WTC11 (cell line): Measurements from ENCODE around the gene LFNG. TPM values are rescaled to one million over a fixed set of nuclear protein-coding genes. Genes with fewer than 3 reads are reported as not detected.

Experiments used
- ATAC-seq: fragments of 200-7000 bp; cut with Tn5 transposase; 2 replicates; pipeline ENCODE4 v1.10.0; 2021; ENCODE audit warnings: mild to moderate bottlenecking, moderate library complexity
- CTCF ChIA-PET: fragments of 300-600 bp; sonication (Branson Sonifier 250); formaldehyde crosslinking; loops from one replicate; lab custom pipeline; 2021; ENCODE audit warnings: antibody characterized with exemption; lab: Charles Lee
- POLR2A ChIA-PET: fragments of 350-600 bp; sonication (Branson Sonifier 250); formaldehyde crosslinking; loops from one replicate; lab custom pipeline; 2021; ENCODE audit warnings: antibody characterized with exemption; lab: Charles Lee
- DNase-seq: peaks from one replicate; pipeline ENCODE4 v3.0.0; 2021; ENCODE audit warnings: low spot score
- H3K27ac Mint-ChIP-seq: 2 replicates; pipeline ENCODE4 v1.8.0; 2021; ENCODE audit warnings: mixed read lengths
- H3K27me3 Mint-ChIP-seq: 2 replicates; pipeline ENCODE4 v1.8.0; 2021; ENCODE audit warnings: low read depth, mild to moderate bottlenecking, moderate library complexity, mixed read lengths
- H3K36me3 Mint-ChIP-seq: 2 replicates; pipeline ENCODE4 v1.8.0; 2021; ENCODE audit warnings: mixed read lengths
- H3K4me1 Mint-ChIP-seq: 2 replicates; pipeline ENCODE4 v1.8.0; 2022; ENCODE audit warnings: mixed read lengths
- H3K4me3 Mint-ChIP-seq: 2 replicates; pipeline ENCODE4 v1.8.0; 2021; ENCODE audit warnings: mild to moderate bottlenecking, moderate library complexity, mixed read lengths
- H3K9me3 Mint-ChIP-seq: 2 replicates; pipeline ENCODE4 v1.8.0; 2021; ENCODE audit warnings: mixed read lengths
- ETV6 ChIP-seq: sonication (generic); formaldehyde crosslinking; IDR thresholded peaks from 2 replicates; pipeline ENCODE4 v1.8.1; 2022; ENCODE audit warnings: mild to moderate bottlenecking, missing genetic modification reagents
- FOXJ3 ChIP-seq: sonication (generic); formaldehyde crosslinking; IDR thresholded peaks from 2 replicates; pipeline ENCODE4 v1.9.0; 2021; ENCODE audit warnings: missing genetic modification reagents, mild to moderate bottlenecking, borderline replicate concordance
- FOXK1 ChIP-seq: sonication (generic); formaldehyde crosslinking; IDR thresholded peaks from 2 replicates; pipeline ENCODE4 v1.8.0; 2022; ENCODE audit warnings: mild to moderate bottlenecking, moderate library complexity, missing genetic modification reagents
- HMGA2 ChIP-seq: fragments of 250-450 bp; sonication (Bioruptor Pico); IDR thresholded peaks from 2 replicates; pipeline ENCODE4 v1.4.0; 2021; ENCODE audit warnings: mild to moderate bottlenecking, moderate library complexity
- JAZF1 ChIP-seq: fragments of 250-450 bp; sonication (Bioruptor Pico); IDR thresholded peaks from 2 replicates; pipeline ENCODE4 v1.9.0; 2021; ENCODE audit warnings: moderate library complexity, mild to moderate bottlenecking, inconsistent platforms
- MXD4 ChIP-seq: fragments of 250-450 bp; sonication (Bioruptor Pico); IDR thresholded peaks from 2 replicates; pipeline ENCODE4 v1.8.0; 2021; ENCODE audit warnings: mild to moderate bottlenecking, moderate library complexity, borderline replicate concordance
- RELA ChIP-seq: sonication (generic); formaldehyde crosslinking; IDR thresholded peaks from 2 replicates; pipeline ENCODE4 v1.8.1; 2022; ENCODE audit warnings: missing genetic modification reagents, mild to moderate bottlenecking, borderline replicate concordance
- SOX15 ChIP-seq: fragments of 250-450 bp; sonication (Bioruptor Pico); IDR thresholded peaks from 2 replicates; pipeline ENCODE4 v1.9.0; 2021; ENCODE audit warnings: mild to moderate bottlenecking
- TCF7 ChIP-seq: sonication (generic); formaldehyde crosslinking; IDR thresholded peaks from 2 replicates; pipeline ENCODE4 v1.8.0; 2022; ENCODE audit warnings: mild to moderate bottlenecking, low read depth, missing genetic modification reagents, moderate library complexity
- ZNF396 ChIP-seq: fragments of 250-450 bp; sonication (Bioruptor Pico); IDR thresholded peaks from 2 replicates; pipeline ENCODE4 v1.8.0; 2021; ENCODE audit warnings: mild to moderate bottlenecking, moderate library complexity, borderline replicate concordance
- total RNA-seq: library from RNA; stranded (reverse); gene quantifications from 3 replicates; pipeline ENCODE4 v1.2.3, GENCODE V29; 2021
- TF ChIP-seq, protein P1 (sequence below): sonication (generic); formaldehyde crosslinking; IDR thresholded peaks from 2 replicates; pipeline ENCODE4 v1.8.0; 2022; ENCODE audit warnings: mild to moderate bottlenecking, missing genetic modification reagents
- TF ChIP-seq, protein P2 (sequence below): sonication (generic); formaldehyde crosslinking; IDR thresholded peaks from 2 replicates; pipeline ENCODE4 v1.8.1; 2022; ENCODE audit warnings: low read depth, mild to moderate bottlenecking, moderate library complexity, missing genetic modification reagents, borderline replicate concordance
- TF ChIP-seq, protein P3 (sequence below): fragments of 200-600 bp; IDR thresholded peaks from 2 replicates; pipeline ENCODE4 v1.8.0; 2022; ENCODE audit warnings: antibody characterized with exemption
- TF ChIP-seq, protein P4 (sequence below): sonication (generic); formaldehyde crosslinking; IDR thresholded peaks from 2 replicates; pipeline ENCODE4 v1.8.1; 2023; ENCODE audit warnings: mild to moderate bottlenecking, missing genetic modification reagents, borderline replicate concordance

The LFNG gene
- total RNA-seq, 1 experiment from 2014 or later = 29.4 TPM

DNA sequence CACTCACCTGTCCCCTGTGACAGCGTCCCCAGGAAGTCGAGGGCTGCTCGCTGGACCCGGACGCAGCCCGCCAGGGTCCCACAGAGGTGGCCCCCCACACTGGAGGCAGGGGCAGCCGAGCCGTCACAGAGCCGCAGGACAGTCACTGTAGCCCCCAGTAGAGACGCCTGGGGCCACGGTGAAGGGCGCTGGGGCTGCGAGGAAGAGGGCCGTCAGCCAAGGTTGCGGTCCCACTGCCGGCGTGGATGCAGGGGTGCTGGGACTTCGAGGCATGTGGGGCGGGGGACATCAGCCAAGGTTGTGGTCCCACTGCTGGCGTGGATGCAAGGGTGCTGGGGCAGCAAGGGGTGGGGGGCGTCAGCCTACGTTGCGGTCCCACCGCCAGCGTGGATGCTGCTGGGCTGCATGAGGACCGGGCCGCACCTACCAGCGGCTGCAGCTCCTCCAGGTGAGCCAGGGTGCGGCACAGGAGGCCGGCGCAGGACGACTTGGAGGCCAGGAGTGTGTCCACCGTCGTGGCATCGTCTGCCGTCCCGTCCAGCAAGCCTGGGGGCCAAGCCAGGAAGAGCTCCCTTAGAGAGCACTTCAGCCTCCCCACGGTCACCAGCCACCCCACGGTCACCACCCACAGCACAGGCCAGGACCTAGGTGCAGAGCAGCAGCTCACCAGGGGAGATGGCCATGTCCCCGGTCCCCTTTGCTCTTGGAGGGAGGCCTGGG, 21.9 kb downstream of the LFNG start:
- H3K36me3 Mint-ChIP-seq = peaks cover 21% of the 10 kb centered on the region
- POLR2A ChIA-PET = no interaction called here
- no peaks in the 10 kb centered on the region for H3K27me3 Mint-ChIP-seq
- no peak overlapping the region for H3K4me3 Mint-ChIP-seq
- TF ChIP-seq JAZF1 (CRISPR knock-in tag) (no peak), TCF7 (CRISPR knock-in tag) (no peak), SOX15 (CRISPR knock-in tag) (no peak), ZNF396 (CRISPR knock-in tag) (no peak), MXD4 (CRISPR knock-in tag) (no peak), FOXK1 (no peak)
- TF ChIP-seq, protein P1, sequence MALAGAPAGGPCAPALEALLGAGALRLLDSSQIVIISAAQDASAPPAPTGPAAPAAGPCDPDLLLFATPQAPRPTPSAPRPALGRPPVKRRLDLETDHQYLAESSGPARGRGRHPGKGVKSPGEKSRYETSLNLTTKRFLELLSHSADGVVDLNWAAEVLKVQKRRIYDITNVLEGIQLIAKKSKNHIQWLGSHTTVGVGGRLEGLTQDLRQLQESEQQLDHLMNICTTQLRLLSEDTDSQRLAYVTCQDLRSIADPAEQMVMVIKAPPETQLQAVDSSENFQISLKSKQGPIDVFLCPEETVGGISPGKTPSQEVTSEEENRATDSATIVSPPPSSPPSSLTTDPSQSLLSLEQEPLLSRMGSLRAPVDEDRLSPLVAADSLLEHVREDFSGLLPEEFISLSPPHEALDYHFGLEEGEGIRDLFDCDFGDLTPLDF (CRISPR knock-in tag) = no peak
- TF ChIP-seq, protein P2, sequence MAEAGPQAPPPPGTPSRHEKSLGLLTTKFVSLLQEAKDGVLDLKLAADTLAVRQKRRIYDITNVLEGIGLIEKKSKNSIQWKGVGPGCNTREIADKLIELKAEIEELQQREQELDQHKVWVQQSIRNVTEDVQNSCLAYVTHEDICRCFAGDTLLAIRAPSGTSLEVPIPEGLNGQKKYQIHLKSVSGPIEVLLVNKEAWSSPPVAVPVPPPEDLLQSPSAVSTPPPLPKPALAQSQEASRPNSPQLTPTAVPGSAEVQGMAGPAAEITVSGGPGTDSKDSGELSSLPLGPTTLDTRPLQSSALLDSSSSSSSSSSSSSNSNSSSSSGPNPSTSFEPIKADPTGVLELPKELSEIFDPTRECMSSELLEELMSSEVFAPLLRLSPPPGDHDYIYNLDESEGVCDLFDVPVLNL (CRISPR knock-in tag) = no peak
- TF ChIP-seq, protein P3, sequence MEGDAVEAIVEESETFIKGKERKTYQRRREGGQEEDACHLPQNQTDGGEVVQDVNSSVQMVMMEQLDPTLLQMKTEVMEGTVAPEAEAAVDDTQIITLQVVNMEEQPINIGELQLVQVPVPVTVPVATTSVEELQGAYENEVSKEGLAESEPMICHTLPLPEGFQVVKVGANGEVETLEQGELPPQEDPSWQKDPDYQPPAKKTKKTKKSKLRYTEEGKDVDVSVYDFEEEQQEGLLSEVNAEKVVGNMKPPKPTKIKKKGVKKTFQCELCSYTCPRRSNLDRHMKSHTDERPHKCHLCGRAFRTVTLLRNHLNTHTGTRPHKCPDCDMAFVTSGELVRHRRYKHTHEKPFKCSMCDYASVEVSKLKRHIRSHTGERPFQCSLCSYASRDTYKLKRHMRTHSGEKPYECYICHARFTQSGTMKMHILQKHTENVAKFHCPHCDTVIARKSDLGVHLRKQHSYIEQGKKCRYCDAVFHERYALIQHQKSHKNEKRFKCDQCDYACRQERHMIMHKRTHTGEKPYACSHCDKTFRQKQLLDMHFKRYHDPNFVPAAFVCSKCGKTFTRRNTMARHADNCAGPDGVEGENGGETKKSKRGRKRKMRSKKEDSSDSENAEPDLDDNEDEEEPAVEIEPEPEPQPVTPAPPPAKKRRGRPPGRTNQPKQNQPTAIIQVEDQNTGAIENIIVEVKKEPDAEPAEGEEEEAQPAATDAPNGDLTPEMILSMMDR = no peak
- DNase-seq (no peak), ATAC-seq (no peak)
- no peak overlapping the region for H3K27ac Mint-ChIP-seq
- CTCF ChIA-PET = no interaction called here
- H3K9me3 Mint-ChIP-seq = no peaks in the 10 kb centered on the region
- no peaks in the 10 kb centered on the region for H3K4me1 Mint-ChIP-seq

DNA sequence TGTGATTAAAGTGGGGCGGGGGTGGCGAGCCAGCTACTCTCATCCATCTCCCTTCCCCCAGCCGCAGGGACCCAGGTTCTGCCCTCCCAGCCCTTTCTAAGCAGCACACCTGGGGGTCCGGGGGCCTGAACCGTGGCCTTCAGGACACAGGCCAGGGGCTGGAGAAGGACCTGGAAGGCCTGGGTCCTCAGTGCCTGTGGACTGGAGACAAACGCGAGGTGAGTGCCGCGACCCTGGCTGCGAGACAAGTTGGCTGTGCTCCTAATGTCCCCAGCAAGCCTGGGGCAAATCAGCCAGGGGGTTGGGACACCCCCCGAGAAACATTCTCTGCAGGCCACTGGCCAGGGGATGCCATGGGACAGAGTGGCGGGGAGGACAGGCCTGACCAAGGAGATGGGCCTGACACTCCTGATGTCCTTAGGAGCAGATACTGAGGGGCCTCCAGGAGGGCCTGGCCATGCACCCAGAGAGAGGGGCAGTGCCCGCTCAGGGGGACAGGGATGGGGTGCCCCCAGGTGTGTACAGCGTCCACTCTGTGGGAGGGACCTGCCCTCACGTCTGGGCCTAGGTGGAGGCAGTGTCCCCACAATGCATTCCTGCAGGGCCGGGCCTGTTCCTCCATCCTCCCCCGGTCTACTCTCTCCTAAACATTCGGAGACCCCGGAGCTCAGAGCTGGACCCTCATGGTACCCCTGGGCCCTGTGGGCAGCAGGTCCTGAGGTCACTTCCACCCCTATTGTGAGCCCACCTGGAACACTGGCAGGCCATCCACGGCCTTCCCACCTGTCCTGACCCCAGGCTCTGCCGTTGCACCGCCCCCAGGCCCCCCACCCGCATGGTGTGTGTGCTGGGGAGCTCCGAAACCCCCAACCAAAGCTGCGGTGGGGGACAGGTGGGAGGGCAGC, 22.7 kb downstream of the LFNG start:
- Mint-ChIP-seq H3K27ac (no peak overlapping the region), H3K27me3 (no peaks in the 10 kb centered on the region), H3K4me1 (no peaks in the 10 kb centered on the region), H3K4me3 (no peak overlapping the region), H3K9me3 (no peaks in the 10 kb centered on the region)
- POLR2A ChIA-PET = no interaction called here
- no peak for DNase-seq
- TF ChIP-seq, protein P4, sequence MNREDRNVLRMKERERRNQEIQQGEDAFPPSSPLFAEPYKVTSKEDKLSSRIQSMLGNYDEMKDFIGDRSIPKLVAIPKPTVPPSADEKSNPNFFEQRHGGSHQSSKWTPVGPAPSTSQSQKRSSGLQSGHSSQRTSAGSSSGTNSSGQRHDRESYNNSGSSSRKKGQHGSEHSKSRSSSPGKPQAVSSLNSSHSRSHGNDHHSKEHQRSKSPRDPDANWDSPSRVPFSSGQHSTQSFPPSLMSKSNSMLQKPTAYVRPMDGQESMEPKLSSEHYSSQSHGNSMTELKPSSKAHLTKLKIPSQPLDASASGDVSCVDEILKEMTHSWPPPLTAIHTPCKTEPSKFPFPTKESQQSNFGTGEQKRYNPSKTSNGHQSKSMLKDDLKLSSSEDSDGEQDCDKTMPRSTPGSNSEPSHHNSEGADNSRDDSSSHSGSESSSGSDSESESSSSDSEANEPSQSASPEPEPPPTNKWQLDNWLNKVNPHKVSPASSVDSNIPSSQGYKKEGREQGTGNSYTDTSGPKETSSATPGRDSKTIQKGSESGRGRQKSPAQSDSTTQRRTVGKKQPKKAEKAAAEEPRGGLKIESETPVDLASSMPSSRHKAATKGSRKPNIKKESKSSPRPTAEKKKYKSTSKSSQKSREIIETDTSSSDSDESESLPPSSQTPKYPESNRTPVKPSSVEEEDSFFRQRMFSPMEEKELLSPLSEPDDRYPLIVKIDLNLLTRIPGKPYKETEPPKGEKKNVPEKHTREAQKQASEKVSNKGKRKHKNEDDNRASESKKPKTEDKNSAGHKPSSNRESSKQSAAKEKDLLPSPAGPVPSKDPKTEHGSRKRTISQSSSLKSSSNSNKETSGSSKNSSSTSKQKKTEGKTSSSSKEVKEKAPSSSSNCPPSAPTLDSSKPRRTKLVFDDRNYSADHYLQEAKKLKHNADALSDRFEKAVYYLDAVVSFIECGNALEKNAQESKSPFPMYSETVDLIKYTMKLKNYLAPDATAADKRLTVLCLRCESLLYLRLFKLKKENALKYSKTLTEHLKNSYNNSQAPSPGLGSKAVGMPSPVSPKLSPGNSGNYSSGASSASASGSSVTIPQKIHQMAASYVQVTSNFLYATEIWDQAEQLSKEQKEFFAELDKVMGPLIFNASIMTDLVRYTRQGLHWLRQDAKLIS (CRISPR knock-in tag) = no peak
- no peak for TF ChIP-seq RELA
- no peak for TF ChIP-seq FOXJ3 (CRISPR knock-in tag)
- no peak for TF ChIP-seq ETV6 (CRISPR knock-in tag)
- no peak for TF ChIP-seq HMGA2 (CRISPR knock-in tag)
- TF ChIP-seq, all 79 proteins: peak for 0
- no peak for ATAC-seq
- CTCF ChIA-PET = interaction anchor here (1.5 kb wide), 1 partner anchor 74 kb away, joined by 6 read pairs; no protein-coding TSS in a partner anchor
- peaks cover 27% of the 10 kb centered on the region for H3K36me3 Mint-ChIP-seq
